ENCODE results near the gene MT1G. TPM values are rescaled to one million over a fixed set of nuclear protein-coding genes. Genes with fewer than 3 reads are reported as not detected.
"Not testable (repeated sequence)": the region's sequence is repeated elsewhere in the genome, so short reads cannot be mapped to it uniquely, and the experiment has no call there.

Gene MT1G
- total RNA-seq, 1 donor from 2014 or later, result not detected

DNA sequence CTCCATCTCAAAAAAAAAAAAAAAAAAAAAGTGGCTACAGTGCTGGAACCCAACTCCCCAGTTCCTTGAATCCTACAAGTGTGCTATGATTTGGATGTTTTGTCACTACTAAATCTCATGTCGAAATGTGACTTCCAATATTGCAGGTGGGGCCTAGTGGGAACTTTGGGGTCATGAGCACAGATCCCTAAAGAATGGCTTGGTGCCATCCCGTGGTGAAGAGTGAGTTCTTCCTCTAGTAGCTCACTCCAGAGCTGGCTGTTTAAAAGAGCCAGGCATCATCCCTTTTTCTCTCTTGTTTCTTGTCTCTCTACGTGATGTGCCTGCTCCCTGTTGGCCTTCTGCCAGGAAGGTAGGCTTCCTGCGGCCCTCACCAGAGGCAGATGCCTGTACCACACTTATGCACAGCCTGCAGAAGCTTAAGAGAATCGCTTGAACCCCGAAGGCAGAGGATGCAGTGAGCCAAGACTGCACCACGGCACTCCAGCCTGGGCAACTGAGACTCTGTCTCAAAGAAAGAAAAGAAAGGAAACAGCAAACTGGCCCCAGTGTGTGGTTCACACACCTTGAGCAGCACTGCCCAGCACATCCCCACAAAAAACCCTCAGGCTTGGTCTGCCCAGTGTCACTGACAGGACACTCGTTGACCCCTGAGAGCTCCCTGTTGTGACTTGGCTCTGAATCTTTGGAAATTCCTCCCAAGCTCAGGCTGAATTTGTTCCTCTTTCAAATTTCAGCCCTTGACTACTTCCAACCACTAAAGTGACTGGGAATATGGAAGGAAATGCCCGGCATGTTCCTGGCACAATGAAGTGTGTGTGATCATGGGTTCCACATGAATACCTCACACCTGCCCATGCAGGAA is 39.1 kb downstream of the MT1G start:
- no peak for ATAC-seq
- DNase-seq, result no peak
- intact Hi-C loops (cut with micrococcal nuclease), result no loop called here

DNA sequence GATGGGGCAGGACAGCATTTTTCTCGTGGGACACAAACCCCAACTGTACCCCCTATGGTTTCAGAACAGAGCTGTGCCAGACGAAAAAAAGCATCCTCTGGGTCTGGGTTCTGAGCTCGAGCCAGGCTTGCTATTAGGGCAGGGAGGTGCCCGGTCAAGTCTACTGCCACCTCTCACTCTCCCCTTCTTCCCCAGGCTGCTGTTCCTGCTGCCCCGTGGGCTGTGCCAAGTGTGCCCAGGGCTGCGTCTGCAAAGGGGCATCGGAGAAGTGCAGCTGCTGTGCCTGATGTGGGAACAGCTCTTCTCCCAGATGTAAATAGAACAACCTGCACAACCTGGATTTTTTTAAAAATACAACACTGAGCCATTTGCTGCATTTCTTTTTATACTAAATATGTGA is 41.2 kb downstream of the MT1G start:
- intact Hi-C loops (cut with micrococcal nuclease), result no loop called here

DNA sequence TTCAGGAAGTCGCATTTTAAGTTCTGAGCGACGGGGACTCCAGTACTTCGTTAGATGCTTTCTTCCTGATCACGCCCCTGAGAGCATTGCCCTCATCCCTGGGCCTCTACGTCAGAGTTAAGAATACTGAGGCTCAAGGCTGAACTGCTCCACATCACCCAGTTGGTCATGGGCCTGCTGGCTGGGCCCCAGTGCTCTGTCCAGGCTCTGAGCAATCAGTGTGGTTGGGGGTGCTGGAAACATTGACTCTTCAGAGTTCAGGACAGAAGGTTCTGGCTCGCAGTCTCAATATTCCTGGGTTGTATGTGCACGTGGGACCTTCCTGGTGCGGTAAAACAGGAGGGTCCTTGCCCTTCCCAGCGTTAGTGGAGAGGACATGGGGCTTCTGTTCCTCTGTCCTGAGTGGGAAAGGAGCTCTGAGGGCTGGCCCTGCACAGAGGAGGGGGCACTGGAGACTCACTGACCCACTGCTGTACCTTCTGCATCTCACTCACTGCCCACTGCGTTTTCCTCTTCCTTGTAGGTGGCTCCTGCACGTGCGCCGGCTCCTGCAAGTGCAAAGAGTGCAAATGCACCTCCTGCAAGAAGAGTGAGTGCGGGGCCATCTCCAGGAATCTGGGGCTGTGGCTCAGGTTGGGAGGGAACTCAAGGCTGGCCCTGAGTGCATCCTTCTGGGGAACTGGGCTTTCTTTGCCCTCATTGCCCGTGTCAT is 41.8 kb downstream of the MT1G start:
- DNase-seq, result peak; percentile 78
- intact Hi-C loops (cut with micrococcal nuclease), result no loop called here
- ATAC-seq, result peak; percentile 78

More for the DNA sequence above, 41.2 kb downstream of the MT1G start:
- ATAC-seq (peak; percentile 19), DNase-seq (no peak)

DNA sequence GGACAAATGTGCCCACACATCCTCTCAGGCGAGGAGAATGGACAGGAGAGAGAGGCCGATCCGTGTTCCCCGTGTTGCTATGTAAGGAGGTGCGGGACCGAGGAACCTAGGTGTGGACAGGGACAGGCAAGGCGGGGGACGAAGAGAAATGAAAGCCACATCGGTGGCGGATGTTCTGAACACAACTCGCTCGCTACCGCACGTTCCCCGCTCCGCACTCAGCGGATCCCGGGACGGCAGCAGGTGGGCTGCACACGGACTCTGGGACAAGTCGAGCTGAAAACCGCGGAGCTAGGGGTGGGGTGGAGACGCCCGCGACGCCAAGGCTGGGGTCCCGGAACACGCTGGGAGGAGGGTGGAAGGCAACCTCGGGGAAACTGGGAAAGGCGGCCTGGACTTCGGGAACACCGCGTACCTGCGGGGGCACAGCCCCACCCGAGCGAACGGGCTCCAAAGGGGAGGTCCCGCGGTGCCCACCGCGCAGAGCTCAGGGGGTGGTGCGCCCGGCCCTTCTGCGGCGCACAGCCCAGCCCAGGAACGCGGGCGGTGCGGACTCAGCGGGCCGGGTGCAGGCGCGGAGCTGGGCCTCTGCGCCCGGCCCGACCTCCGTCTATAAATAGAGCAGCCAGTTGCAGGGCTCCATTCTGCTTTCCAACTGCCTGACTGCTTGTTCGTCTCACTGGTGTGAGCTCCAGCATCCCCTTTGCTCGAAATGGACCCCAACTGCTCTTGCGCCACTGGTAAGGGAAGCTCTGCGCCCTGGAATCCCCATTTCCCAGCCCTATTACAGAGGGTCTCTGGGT is 42.5 kb downstream of the MT1G start, which contains the start of gene MT1E:
Gene MT1E (plus strand): TSS at position 642 of the 803 bp plus-strand sequence. CDS start 71 bp downstream, at position 713.
- peak; percentile 93 for DNase-seq
- ATAC-seq, result peak; percentile 94
- intact Hi-C loops (cut with micrococcal nuclease), result no loop called here

DNA sequence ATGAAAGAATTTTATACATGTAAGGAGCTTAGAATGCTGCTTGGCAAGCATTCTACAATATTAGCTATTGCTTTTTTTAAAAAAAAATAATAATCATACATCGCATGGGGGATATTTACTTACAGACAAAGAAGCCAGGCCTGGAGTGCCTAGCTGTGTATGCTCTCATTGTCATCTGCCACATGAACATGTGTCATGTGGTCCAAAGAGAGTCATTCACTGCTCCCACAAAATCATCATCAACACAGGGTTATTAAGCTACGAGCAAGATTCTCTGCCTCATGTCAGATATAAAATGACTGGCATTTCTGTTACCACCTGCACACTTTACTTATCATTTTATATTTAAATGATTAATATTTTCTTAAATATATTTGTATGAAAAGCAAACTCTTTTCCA is 44.2 kb downstream of the MT1G start:
- no peak for DNase-seq
- no peak for ATAC-seq
- intact Hi-C loops (cut with micrococcal nuclease), result no loop called here

DNA sequence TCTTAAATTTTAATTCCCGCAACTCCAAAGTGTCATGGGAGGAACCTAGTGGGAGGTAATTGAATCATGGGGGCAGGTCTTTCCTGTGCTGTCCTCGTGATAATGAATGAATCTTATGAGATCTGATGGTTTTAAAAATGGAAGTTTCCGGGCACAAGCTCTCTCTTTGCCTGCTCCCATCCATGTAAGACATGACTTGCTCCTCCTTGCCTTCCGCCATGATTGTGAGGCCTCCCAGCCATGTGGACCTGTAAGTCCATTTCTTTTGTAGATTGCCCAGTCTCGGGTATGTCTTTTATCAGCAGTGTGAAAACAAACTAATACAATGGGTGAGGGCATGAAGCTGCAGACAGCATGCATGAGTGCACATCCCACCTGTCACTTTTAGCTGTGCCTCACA is 44.7 kb downstream of the MT1G start:
- intact Hi-C loops (cut with micrococcal nuclease); ATAC-seq; DNase-seq: not testable (repeated sequence)

DNA sequence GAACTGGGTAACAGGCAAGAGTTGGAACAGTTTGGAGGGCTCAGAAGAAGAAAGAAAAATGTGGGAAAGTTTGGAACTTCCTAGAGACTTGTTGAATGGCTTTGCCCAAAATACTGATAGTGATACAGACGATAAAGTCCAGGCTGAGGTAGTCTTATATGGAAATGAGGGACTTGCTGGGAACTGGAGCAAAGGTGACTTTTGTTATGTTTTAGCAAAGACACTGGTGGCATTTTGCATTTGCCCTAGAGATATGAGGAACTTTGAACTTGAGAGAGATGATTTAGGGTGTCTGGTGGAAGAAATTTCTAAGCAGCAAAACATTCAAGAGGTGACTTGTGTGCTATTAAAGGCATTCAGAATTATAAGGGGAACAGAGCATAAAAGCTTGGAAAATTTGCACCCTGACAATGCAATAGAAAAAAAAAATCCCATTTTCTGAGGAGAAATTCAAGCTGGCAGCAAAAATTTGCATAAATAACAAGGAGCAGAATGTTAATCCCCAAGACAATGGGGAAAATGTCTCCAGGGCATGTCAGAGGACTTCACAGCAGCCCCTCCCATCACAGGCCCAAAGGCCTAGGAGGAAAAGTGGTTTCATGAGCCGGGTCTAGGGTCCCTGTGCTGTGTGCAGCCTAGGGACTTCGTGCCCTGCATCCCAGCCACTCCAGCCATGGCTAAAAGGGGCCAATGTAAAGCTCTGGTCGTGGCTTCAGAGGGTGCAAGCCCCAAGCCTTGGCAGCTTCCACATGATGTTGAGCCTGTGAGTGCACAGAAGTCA is 46.0 kb downstream of the MT1G start:
- ATAC-seq; intact Hi-C loops (cut with micrococcal nuclease); DNase-seq: not testable (repeated sequence)

DNA sequence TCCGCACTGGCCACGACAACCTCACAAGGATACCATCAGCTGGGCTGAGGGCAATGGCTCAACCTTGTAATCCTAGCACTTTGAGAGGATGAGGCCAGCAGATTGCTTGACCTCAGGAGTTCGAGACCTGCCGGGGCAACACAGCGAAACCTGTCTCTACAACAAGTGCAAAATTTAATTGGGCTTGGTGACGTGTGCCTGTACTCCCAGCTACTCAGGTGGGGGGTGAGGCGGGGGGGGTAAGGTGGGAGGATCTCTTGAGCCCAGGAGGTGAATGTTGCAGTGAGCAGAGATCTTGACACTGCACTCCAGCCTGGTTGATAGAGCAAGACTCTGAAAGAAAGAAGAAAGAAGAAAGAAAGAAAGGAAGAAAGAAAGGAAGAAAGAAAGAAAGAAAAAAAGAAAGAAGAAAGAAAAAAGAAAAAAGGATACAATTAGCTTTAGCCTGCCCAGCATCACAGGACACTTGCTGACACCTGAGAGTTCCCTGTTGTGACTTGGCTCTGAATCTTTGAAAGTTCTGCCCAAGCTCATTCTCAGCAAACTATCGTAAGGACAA is 47.4 kb downstream of the MT1G start:
- ATAC-seq, result no peak
- intact Hi-C loops (cut with micrococcal nuclease), result no loop called here
- no peak for DNase-seq

DNA sequence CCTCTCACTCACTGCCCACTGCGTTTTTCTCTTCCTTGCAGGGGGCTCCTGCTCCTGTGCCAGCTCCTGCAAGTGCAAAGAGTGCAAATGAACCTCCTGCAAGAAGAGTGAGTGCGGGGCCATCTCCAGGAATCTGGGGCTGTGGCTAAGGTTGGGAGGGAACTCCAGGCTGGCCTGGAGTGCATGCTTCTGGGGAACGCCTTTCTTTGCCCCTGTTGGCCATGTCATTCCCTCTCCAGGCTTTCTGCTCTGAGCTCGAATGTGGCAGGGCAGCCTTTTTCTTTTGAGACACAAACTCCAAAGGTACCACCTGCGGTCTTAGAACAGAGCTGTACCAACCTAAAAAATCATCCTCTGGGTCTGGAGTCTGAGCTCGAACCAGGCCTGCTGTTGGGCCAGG is 49.7 kb downstream of the MT1G start:
- ATAC-seq, result no peak
- intact Hi-C loops (cut with micrococcal nuclease), result no loop called here
- DNase-seq, result no peak

DNA sequence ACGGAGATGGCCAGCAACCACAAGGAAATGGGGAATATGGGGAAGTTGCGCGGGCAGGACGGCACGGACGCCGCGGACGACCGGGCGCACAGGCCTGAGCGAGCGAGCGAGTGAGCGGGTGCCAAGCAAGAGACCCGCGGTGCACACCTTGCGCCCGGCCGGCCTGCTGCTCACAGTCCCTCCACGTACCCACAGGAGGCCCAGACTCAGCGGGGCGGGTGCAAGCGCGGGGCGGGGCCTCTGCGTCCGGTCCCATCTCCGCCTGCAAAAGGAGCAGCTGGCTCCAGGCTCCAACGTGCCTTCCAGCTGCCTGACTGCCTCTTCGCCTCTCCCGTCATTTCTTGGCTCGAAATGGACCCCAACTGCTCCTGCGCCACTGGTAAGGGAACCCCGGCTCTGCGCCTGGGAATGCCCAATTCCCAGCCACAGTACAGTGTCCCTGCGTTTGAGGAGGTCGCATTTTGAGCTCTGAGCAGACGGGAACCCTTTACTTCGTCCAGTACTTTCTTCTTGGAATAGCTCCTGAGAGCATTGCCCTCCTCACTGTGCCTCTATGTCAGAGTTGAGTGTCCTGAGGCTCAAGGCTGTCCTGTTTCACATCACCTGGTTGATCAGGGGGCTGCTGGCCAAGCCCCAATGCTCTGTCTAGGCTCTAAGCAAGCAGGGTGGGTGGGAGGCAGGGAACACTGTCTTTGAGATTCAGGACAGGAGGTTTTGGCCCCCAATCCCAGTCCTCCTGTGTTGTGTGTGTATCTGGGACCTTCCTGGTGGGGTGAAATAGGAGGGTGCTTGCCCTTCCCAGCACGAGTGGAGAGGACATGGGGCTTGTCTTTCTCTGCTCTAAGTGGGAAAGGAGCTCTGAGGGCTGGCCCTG is 50.4 kb downstream of the MT1G start:
- ATAC-seq, result peak; percentile 96
- peak; percentile 92 for DNase-seq
- intact Hi-C loops (cut with micrococcal nuclease), result no loop called here

Other genes with a start within 250 kb of the MT1G start
- 59.1 TPM for gene AMFR, start 242.5 kb downstream of the MT1G start, total RNA-seq
- 66.3 TPM for gene NUDT21, start 216.7 kb downstream of the MT1G start, total RNA-seq
- 27.1 TPM for gene OGFOD1, start 216.5 kb downstream of the MT1G start, total RNA-seq
- gene BBS2, start 148.0 kb downstream of the MT1G start, total RNA-seq, result 45.0 TPM
- gene MT4, start 103.0 kb downstream of the MT1G start, total RNA-seq, result not detected
- gene MT3, start 78.5 kb downstream of the MT1G start, total RNA-seq, result 3.8 TPM
- 86.3 TPM for gene MT2A, start 59.5 kb downstream of the MT1G start, total RNA-seq
- gene MT1E, start 42.3 kb downstream of the MT1G start, total RNA-seq, result 123 TPM
- 6.8 TPM for gene MT1M, start 35.4 kb downstream of the MT1G start, total RNA-seq
- 2.3 TPM for gene MT1A, start 29.4 kb downstream of the MT1G start, total RNA-seq
- not detected for gene MT1B, start 16.2 kb downstream of the MT1G start, total RNA-seq
- 3.0 TPM for gene MT1F, start 10.1 kb downstream of the MT1G start, total RNA-seq
- gene MT1H, start 1.7 kb upstream of the MT1G start, total RNA-seq, result not detected
- gene MT1X, start 14.4 kb upstream of the MT1G start, total RNA-seq, result 85.9 TPM
- gene NUP93, start 62.1 kb upstream of the MT1G start, total RNA-seq, result 26.2 TPM
- not detected for gene SLC12A3, start 197.1 kb upstream of the MT1G start, total RNA-seq

All from left ventricle myocardium superior (tissue), 1 donor.